HG02759 (cell line): ENCODE data around the gene DYRK4.
"Not testable (repeated sequence)": the region's sequence is repeated elsewhere in the genome, so short reads cannot be mapped to it uniquely, and the experiment has no call there.

Source experiments
- ATAC-seq: cut with Tn5 transposase; IDR thresholded peaks from one replicate; pipeline ENCODE4 v1.9.1; 2021; ENCODE audit warnings: mild to moderate bottlenecking, moderate library complexity; ENCODE audit not compliant: unreplicated experiment

Gene DYRK4, protein sequence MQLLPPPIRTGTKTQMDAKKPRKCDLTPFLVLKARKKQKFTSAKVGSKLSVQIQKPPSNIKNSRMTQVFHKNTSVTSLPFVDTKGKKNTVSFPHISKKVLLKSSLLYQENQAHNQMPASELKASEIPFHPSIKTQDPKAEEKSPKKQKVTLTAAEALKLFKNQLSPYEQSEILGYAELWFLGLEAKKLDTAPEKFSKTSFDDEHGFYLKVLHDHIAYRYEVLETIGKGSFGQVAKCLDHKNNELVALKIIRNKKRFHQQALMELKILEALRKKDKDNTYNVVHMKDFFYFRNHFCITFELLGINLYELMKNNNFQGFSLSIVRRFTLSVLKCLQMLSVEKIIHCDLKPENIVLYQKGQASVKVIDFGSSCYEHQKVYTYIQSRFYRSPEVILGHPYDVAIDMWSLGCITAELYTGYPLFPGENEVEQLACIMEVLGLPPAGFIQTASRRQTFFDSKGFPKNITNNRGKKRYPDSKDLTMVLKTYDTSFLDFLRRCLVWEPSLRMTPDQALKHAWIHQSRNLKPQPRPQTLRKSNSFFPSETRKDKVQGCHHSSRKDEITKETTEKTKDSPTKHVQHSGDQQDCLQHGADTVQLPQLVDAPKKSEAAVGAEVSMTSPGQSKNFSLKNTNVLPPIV

GRCh38 chr12:4562034-4562657, at the start of gene DYRK4:
Gene DYRK4 (plus strand): TSS chr12:4562208. CDS start chr12:4562246, 38 bp downstream.
- ATAC-seq: no peak

DNA sequence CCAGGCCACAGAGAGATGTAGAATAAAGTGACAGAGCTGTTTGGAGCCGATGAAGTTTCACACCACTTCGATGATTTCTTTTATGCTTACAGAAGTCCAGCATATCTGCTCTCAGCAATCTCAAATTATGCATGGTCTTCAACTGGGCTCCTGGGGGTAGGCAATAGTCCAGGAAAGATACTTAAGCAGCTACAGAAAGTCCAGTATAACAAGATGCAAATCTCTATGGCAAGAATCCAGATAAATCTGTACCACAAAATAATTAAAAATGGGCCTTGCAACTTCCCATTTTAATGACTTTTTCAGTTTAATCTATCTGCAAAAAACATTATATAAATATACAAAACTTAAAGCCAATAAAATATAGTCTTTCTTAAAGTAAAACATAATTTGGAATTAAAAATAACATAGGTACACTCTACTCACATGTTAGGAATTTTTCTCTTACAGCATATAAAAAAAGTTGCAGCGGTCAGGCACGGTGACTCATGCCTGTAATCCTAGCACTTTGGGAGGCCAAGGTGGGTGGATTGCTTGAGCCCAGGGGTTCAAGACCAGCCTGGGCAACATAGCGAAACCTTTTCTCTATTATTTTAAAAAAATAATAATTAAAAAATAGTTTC, 43.8 kb upstream of the DYRK4 start:
- no peak for ATAC-seq

- not testable (repeated sequence) for ATAC-seq
Measured at GRCh38 chr12:4523443-4523842, 38.6 kb upstream of the DYRK4 start.

GRCh38 chr12:4526923-4527546, 35.0 kb upstream of the DYRK4 start:
- ATAC-seq: no peak

DNA sequence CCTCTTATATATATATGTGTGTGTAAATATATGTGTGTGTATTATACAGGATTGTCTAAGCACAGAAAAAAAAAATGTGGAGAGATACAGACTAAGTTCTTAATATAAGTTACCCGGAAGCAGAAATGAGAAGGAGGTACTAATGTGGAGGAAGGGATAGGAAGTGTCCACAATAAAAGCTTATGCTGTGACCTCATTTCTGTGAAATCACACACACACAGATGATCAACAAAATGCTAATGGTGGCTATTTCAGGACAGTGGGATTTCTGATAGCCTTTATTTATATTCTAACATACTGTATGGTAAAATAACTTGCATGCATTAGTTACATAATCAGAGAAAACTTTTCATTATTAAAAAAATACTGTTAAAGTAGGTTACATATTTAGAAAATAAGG, 31.8 kb upstream of the DYRK4 start:
- ATAC-seq: no peak

- no peak for ATAC-seq
Measured at GRCh38 chr12:4530982-4531586, 30.9 kb upstream of the DYRK4 start.

DNA sequence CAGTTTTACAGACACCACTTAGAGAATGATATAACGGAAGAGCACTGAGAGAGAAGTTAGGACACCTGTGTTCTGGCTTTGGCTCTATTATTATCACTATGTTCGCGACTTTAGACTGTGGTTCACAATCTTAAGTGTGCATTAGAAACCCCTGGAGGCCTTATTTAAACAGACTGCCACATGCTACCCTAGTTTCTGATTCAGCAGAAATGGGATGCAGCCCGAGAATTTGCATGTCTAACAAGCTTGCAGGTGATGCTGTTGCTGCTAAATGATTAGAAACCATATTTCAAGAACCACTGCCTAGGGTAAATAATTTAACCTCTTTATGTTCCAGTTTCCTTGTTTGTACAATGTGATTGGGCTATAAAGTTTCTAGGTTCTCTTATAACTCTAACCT, 26.9 kb upstream of the DYRK4 start:
- ATAC-seq: peak; percentile 29

DNA sequence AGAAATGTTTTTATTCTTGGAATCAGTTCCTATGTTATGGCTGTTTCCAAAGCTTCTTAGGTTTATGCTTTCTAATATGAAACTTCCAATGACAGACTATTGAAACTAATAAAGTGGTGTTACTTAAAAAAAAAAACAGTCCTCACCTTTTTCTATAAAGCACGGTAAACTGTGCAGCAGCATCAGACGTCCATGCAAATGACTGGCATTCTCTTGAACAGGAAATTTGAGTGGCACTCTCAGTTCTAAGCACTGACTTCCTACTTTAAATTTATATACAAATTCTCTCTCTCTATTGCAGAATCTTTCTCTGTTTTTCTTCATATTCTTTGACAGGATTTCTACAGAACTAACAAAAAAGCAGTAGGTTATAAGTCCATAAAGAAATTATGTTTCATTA, 26.1 kb upstream of the DYRK4 start:
- no peak for ATAC-seq

DNA sequence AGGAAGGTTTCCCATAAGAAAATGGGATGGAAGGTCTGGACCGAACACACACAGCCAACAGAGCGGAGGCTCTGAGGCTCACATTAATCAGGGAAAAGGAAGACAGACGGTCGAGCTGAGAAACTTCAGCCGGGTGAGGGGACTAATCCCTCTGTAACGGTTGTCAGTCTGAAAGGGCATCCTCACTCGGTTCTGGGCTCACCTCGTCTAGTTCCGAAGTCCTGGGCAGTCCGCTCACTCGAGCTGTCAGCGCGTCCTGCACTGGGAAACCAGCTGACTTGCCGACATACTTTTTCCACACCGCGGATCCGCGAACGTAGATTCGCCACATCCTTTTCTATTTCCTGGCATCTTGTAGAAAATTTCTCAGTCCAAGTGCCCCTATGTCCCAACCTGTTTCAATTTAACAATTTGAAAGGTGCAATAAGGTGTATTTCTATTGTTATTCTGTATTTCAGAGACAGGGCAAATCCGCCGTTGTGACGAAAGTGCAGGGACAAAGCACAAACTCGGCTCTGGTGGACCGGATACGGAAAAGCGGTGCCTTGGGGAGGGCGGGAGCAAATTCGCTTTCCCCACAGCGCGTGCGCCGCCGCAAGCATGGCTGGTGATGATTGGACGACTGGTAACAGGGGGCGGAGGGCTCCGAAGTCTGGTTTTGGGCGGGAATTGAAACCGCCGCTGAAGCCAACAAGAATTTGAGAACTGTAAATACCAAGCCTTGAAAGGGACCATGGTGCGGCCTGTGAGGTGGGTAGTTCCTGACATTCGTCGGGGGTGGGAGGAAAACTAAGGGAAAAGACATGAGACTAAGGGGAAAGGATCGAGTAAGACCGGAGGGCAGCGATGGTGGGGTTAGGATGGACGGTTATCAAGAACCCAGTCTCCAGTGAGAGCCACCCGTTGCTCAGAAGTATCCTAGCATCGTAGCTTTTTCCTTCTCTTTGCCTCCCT, 23.5 kb upstream of the DYRK4 start, which contains the start of gene RAD51AP1:
RAD51AP1 (plus strand) TSS at position 684 of the 954 bp plus-strand sequence; CDS start at position 734, 50 bp downstream.
- ATAC-seq: peak; percentile 90

DNA sequence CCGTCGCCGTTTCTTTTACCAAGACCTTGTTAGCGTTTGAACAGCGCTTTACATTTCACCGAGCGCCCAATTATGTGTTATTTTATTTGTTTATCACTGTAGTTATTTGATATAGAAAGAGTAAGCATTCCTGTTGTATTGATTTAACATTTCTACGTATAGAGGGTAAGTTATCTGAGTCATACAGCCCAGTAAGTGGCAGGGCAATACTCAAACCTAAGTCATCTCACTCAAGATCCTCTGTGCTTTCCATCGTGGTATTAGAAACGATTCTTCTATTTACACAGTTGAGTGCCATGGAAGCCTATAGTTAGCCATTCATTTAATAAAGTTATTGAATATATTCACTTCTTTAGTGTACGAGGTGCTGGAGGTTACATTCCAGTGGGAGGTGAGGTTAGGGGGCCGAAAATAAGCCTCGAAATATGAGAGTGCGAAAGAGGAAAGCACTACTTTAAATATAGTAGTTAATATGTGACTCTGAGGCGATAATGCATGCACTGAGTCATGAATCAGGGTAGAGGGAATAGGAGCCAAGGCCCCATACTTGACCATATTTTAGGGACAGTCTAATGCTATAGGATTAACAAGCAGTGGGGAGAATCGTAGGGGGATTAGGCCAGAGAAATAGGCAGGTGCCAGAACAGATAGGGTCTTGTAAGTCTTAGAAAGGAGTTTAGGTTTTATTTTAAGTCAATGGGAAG, 22.7 kb upstream of the DYRK4 start:
- no peak for ATAC-seq

DNA sequence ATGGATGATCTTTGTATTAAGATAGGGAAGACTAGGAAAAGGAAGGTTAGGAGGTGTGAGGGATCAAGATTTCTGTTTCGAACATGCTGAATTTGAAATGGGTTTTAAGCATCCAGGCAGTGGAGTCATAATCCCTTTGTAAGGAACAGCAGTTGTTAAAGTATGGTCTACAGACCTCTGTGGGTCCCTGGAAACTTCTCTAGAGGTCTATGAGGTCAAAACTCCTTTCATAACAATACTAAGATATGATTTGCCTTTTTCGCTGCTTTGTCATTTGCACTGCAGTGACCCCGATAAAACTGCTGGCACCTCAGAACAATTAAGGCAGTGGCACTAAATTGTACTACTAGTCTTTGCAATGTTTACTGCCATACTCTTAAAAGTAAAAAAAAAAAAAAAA, 21.8 kb upstream of the DYRK4 start:
- no peak for ATAC-seq

DNA sequence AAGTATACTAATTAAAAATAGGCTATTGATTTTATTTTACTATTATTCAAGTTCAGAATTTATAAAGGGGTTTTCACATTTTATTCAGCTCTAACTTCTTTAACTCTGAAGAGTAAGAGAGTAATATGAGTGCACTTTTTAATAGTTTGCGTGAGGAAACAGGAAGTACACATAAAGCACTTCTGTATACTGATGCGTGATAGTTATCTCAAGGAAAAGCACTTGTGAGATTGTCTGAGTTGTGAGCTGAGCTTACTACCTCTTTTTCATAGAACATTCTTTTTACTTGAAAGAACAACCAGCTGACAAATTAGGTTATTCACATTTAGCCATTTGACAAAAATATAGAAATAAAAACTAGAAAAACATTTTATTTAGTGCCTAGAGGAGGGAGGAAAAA, 21.4 kb upstream of the DYRK4 start:
- ATAC-seq: no peak

GRCh38 chr12:4545195-4545594, 16.8 kb upstream of the DYRK4 start:
- no peak for ATAC-seq

DNA sequence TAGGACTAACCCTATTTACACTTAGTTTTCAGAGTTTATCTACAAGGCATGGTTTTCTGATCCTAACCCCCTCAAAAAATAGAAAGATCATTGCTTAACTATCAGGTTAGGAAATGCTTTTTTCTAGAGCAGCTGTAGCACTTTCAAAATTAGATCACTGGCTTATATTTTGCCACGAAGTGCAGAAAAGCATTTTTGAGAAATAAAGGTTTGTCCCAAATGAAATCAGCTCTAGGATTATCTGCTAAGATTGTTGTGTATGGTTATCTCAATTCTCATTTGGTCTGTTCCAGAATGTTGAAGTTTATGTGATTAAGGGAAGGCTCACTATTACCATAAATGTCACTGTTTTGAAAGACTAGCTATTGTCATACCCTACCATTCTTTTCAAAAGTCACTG, 9.8 kb upstream of the DYRK4 start:
- ATAC-seq: no peak

GRCh38 chr12:4553943-4554342, 8.1 kb upstream of the DYRK4 start:
- ATAC-seq: no peak

DNA sequence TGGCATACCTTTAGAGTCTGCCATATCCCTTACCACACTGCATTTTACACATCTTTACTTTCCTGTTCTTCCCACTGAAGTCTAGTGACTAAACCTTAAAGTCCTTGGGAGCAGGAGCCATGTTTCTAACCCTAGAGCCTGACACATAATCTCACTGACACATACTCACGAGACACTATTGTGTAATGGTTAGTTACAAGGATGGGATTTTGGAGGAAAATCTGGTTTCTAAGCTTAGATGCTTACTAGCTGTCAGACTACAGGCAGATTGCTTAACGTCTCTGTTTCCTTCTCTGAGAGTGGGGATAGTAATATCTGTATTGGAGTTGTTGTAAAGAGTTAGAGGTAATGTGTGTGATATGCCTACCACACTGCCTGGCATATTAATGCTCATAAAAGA, 6.2 kb upstream of the DYRK4 start:
- ATAC-seq: no peak

GRCh38 chr12:4556735-4557530, 5.1 kb upstream of the DYRK4 start:
- no peak for ATAC-seq

GRCh38 chr12:4557586-4557985, 4.4 kb upstream of the DYRK4 start:
- no peak for ATAC-seq
